H1 (cell line): ENCODE data around the gene TEAD1.

Source experiments
- POLR2A ChIP-seq, 2 experiments: IDR thresholded peaks; 1 replicate in 1 of 2; 2 replicates in 1 of 2; pipeline ENCODE4 v1.6.1; 2011; ENCODE audit warnings: low read depth in 2 of 2, low read length in 2 of 2, mild to moderate bottlenecking in 2 of 2; ENCODE audit errors: control extremely low read depth in 1 of 2
- POLR2AphosphoS5 ChIP-seq: IDR thresholded peaks from 2 replicates; pipeline ENCODE4 v1.6.1; 2011; ENCODE audit warnings: low read depth, low read length
- RAD21 ChIP-seq, 2 experiments: IDR thresholded peaks in 1 of 2; conservative IDR thresholded peaks in 1 of 2; 2 replicates each; pipeline ENCODE4 v1.6.1; 2011; ENCODE audit warnings: low read depth in 2 of 2, low read length in 2 of 2, improper control_type of control experiment in 1 of 2, inconsistent platforms in 1 of 2, mild to moderate bottlenecking in 1 of 2, moderate library complexity in 1 of 2
- TAF1 ChIP-seq: IDR thresholded peaks from 2 replicates; pipeline ENCODE4 v1.6.1; 2011; ENCODE audit warnings: mild to moderate bottlenecking, low read depth, low read length
- TF ChIP-seq, protein P1 (sequence below): IDR thresholded peaks from 2 replicates; pipeline ENCODE4 v1.6.1; 2012; ENCODE audit warnings: low read length, inconsistent platforms
- TF ChIP-seq, protein P2 (sequence below): fragments of 300-600 bp; sonication (generic); IDR thresholded peaks from 2 replicates; pipeline ENCODE4 v1.7.1; 2012; ENCODE audit warnings: low read length, moderate library complexity, mild to moderate bottlenecking, inconsistent platforms; ENCODE audit not compliant: insufficient replicate concordance

DNA sequence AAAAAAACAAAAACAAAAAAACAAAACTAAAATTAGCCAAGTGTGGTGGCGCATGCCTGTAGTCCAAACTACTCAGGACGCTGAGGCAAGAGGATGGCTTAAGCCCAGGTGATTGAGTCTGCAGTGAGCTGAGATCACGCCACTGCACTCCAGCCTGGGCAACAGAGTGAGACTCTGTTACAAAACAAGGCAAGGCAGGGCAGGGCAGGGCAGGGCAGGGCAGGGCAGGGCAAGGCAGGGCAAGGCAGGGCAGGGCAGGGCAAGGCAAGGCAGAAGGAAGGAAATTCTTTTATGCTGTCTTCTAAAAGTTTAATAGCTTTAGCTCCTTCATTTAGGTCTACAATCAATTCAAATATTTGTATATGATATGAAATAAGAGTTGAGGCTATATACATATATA lies 284.8 kb downstream of the TEAD1 start:
- TF ChIP-seq POLR2A (IDR thresholded peaks at IDR 0.05; ENCODE audit: control extremely low read depth in 1 of 2, low read depth in 2 of 2, low read length in 2 of 2) (no peak), TAF1 (no peak), RAD21 (IDR thresholded peaks at IDR 0.05 in 1 of 2, conservative IDR thresholded peaks at IDR 0.05 in 1 of 2; ENCODE audit: low read depth in 2 of 2, low read length in 2 of 2) (no peak), POLR2AphosphoS5 (no peak)
- TF ChIP-seq, protein P1, sequence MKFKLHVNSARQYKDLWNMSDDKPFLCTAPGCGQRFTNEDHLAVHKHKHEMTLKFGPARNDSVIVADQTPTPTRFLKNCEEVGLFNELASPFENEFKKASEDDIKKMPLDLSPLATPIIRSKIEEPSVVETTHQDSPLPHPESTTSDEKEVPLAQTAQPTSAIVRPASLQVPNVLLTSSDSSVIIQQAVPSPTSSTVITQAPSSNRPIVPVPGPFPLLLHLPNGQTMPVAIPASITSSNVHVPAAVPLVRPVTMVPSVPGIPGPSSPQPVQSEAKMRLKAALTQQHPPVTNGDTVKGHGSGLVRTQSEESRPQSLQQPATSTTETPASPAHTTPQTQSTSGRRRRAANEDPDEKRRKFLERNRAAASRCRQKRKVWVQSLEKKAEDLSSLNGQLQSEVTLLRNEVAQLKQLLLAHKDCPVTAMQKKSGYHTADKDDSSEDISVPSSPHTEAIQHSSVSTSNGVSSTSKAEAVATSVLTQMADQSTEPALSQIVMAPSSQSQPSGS, result no peak
- TF ChIP-seq, protein P2, sequence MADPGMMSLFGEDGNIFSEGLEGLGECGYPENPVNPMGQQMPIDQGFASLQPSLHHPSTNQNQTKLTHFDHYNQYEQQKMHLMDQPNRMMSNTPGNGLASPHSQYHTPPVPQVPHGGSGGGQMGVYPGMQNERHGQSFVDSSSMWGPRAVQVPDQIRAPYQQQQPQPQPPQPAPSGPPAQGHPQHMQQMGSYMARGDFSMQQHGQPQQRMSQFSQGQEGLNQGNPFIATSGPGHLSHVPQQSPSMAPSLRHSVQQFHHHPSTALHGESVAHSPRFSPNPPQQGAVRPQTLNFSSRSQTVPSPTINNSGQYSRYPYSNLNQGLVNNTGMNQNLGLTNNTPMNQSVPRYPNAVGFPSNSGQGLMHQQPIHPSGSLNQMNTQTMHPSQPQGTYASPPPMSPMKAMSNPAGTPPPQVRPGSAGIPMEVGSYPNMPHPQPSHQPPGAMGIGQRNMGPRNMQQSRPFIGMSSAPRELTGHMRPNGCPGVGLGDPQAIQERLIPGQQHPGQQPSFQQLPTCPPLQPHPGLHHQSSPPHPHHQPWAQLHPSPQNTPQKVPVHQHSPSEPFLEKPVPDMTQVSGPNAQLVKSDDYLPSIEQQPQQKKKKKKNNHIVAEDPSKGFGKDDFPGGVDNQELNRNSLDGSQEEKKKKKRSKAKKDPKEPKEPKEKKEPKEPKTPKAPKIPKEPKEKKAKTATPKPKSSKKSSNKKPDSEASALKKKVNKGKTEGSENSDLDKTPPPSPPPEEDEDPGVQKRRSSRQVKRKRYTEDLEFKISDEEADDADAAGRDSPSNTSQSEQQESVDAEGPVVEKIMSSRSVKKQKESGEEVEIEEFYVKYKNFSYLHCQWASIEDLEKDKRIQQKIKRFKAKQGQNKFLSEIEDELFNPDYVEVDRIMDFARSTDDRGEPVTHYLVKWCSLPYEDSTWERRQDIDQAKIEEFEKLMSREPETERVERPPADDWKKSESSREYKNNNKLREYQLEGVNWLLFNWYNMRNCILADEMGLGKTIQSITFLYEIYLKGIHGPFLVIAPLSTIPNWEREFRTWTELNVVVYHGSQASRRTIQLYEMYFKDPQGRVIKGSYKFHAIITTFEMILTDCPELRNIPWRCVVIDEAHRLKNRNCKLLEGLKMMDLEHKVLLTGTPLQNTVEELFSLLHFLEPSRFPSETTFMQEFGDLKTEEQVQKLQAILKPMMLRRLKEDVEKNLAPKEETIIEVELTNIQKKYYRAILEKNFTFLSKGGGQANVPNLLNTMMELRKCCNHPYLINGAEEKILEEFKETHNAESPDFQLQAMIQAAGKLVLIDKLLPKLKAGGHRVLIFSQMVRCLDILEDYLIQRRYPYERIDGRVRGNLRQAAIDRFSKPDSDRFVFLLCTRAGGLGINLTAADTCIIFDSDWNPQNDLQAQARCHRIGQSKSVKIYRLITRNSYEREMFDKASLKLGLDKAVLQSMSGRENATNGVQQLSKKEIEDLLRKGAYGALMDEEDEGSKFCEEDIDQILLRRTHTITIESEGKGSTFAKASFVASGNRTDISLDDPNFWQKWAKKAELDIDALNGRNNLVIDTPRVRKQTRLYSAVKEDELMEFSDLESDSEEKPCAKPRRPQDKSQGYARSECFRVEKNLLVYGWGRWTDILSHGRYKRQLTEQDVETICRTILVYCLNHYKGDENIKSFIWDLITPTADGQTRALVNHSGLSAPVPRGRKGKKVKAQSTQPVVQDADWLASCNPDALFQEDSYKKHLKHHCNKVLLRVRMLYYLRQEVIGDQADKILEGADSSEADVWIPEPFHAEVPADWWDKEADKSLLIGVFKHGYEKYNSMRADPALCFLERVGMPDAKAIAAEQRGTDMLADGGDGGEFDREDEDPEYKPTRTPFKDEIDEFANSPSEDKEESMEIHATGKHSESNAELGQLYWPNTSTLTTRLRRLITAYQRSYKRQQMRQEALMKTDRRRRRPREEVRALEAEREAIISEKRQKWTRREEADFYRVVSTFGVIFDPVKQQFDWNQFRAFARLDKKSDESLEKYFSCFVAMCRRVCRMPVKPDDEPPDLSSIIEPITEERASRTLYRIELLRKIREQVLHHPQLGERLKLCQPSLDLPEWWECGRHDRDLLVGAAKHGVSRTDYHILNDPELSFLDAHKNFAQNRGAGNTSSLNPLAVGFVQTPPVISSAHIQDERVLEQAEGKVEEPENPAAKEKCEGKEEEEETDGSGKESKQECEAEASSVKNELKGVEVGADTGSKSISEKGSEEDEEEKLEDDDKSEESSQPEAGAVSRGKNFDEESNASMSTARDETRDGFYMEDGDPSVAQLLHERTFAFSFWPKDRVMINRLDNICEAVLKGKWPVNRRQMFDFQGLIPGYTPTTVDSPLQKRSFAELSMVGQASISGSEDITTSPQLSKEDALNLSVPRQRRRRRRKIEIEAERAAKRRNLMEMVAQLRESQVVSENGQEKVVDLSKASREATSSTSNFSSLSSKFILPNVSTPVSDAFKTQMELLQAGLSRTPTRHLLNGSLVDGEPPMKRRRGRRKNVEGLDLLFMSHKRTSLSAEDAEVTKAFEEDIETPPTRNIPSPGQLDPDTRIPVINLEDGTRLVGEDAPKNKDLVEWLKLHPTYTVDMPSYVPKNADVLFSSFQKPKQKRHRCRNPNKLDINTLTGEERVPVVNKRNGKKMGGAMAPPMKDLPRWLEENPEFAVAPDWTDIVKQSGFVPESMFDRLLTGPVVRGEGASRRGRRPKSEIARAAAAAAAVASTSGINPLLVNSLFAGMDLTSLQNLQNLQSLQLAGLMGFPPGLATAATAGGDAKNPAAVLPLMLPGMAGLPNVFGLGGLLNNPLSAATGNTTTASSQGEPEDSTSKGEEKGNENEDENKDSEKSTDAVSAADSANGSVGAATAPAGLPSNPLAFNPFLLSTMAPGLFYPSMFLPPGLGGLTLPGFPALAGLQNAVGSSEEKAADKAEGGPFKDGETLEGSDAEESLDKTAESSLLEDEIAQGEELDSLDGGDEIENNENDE, result no peak
